Stimulated activated CD4-positive, alpha-beta T cell treated with anti-CD3 and anti-CD28 coated beads, Interleukin-4, amount 100 ng/mL, for 4 hours (primary cell): ENCODE data around the gene RAB3GAP2.
A peak's percentile ranks its signal among the peaks of the same experiment; 100 is the strongest.
"Not testable (repeated sequence)": the region's sequence is repeated elsewhere in the genome, so short reads cannot be mapped to it uniquely, and the experiment has no call there.

Experiments
- DNase-seq, 2 experiments: peaks; one replicate each; pipeline ENCODE4 v3.0.0-alpha.2; 2020

RAB3GAP2 gene, protein sequence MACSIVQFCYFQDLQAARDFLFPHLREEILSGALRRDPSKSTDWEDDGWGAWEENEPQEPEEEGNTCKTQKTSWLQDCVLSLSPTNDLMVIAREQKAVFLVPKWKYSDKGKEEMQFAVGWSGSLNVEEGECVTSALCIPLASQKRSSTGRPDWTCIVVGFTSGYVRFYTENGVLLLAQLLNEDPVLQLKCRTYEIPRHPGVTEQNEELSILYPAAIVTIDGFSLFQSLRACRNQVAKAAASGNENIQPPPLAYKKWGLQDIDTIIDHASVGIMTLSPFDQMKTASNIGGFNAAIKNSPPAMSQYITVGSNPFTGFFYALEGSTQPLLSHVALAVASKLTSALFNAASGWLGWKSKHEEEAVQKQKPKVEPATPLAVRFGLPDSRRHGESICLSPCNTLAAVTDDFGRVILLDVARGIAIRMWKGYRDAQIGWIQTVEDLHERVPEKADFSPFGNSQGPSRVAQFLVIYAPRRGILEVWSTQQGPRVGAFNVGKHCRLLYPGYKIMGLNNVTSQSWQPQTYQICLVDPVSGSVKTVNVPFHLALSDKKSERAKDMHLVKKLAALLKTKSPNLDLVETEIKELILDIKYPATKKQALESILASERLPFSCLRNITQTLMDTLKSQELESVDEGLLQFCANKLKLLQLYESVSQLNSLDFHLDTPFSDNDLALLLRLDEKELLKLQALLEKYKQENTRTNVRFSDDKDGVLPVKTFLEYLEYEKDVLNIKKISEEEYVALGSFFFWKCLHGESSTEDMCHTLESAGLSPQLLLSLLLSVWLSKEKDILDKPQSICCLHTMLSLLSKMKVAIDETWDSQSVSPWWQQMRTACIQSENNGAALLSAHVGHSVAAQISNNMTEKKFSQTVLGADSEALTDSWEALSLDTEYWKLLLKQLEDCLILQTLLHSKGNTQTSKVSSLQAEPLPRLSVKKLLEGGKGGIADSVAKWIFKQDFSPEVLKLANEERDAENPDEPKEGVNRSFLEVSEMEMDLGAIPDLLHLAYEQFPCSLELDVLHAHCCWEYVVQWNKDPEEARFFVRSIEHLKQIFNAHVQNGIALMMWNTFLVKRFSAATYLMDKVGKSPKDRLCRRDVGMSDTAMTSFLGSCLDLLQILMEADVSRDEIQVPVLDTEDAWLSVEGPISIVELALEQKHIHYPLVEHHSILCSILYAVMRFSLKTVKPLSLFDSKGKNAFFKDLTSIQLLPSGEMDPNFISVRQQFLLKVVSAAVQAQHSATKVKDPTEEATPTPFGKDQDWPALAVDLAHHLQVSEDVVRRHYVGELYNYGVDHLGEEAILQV (N-terminal part only)

GRCh38 chr1:220272047-220272840 is at the start of gene RAB3GAP2:
Gene RAB3GAP2, minus strand, starts transcription at chr1:220272453. Its CDS starts 116 bp downstream, at chr1:220272337.
- DNase-seq: peak; percentile 96

DNA sequence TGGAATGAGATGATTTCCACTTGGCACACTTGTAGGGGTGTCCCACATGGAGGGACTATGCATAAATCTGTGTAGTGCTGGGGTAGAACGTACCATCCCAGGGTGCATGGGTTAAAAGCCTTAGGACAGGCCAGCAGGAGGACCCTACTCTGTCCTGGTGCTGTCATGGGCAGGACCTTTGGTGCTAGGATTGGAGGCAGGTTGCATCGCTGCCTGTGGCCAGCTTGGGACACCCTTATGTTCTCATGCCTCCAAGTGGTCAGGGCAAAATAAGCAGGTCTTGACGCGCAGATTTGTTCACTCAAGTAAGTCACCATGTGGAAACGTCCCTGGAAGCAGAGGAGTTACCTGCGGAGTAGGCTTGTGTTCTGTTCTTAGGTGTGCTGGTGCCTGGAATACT is 49.5 kb upstream of the RAB3GAP2 start:
- no peak for DNase-seq

DNA sequence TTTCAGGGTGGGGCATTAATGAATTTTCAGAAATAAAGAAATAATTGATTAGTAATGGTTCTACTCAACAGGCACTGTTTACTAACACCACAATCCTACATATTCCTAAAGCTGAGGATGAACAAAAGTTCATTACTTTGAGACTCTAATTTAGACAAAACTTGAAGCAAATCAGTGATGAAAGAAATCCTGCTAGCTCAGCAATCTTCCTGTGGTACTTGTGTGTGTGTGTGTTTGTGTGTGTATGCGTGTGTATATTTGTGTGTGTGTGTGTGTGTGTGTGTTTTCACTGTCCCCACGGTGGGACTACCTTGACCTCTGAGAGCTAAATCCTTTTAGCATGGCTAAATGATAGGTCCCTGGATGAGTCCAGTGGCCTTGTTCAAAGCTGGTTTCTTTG is 48.5 kb upstream of the RAB3GAP2 start:
- DNase-seq: no peak

DNA sequence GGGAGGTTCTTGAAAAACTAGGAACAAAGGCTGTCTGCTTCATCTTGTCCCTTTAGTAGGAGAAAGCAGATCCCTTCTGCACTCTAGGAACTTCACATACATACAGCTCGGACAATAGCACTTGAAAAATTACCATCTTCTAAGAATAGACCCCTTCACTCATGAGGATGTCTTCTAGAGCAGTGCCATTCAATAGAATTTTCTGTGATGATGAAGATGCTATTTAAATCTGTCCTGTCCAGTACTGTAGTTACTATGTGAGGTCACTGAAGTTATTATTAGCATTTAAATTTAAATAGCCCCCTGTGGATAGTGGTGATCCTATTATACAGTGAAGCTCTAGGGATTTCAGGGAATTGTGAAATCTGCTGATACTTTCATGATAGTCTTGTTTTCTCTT is 46.4 kb upstream of the RAB3GAP2 start:
- no peak for DNase-seq

- no peak for DNase-seq
These were observed 44.9 kb upstream of the RAB3GAP2 start for GRCh38 chr1:220317161-220317560.

GRCh38 chr1:220316305-220316704 is 44.1 kb upstream of the RAB3GAP2 start:
- no peak for DNase-seq

DNA sequence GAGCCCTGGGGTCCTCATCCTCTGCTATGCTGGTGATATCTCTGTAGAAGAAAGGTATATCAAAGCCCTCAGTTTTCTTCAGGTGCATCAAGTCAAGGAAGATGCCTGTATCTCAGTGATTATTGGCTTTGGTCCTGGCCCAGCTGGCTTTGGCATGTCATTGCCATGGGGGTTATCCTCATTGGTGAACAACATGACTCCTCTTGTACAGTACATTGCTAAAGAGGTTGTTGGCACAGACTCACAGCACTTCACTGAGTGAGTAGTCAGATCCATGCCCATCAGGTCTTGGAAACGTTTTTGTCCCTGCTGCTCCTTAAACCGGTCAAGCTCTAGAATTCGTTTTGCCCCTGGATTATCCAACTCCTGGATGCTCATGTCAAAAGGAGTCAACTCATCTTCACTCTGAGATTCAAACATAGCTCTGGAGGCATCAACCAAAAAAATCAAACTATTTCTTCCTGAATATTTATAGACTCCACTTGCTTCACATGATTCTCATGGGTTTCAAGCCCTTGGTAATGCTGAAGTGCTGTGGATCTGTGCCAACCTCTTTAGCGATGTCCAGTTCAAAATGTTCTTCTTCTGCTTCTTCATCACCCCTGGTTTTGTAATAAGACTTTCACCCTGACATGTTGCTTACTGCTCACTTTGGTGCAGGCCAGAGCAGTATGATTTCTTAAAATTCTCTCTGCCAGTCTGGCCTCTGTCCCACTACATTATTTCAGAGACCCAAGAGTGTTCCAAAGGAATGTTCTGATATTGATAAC is 43.0 kb upstream of the RAB3GAP2 start:
- DNase-seq: no peak

DNA sequence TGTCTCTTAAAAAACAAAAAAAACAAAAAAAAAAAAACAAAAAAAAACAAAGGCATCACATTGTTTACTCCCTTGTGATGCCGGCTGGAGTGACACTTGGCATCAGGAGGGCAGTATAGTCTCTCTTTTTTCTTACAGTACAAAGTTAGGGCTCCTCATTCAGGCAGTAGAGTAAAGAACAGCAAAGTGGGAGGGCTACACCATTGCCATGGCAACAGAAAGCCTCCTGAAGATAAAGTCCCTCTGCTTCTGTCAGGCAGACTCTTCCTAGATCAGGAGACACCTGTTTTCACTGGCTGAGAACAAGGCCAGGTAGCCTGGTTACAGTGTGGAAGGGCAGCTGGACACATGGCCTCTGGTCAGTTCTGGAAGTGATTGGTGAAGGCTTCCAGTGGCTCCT is 41.3 kb upstream of the RAB3GAP2 start:
- no peak for DNase-seq

- not testable (repeated sequence) for DNase-seq
These were observed 37.9 kb upstream of the RAB3GAP2 start for GRCh38 chr1:220310147-220310546.

DNA sequence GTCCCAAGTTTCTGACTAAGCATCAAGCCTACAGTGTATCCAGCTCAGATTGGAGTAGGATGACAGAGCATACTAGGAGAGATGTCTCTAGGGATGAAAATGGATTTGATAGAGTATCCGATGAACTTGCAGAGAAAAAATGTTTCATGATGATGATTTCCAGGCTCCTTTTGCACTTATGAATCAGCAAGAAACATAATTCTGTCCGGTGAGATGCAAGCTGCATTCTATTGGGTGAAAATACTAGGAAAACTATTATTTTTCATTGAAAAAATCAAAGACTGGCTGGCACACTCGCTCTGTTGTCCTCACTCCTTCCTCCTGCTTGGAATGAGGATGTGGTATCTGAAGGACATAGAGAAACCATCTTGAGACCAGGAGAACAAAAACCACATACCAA is 35.4 kb upstream of the RAB3GAP2 start:
- no peak for DNase-seq

DNA sequence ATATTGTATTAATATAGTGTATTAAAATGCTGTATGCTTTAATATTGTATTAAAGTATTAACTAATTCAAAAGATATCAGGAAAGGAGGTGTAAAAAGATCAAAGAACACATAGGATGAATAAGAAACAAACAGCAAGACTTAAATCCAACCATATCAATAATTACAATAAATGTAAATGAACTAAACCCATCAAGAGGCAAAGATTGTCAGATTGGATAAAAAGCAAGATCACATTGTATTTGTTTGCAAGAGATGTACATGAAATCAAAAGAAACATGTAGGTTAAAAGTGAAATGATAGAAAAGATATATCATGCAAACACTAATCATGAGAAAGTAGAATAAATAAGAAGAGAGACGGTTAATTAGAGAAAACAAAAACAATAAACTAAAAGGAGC is 34.1 kb upstream of the RAB3GAP2 start:
- no peak for DNase-seq

DNA sequence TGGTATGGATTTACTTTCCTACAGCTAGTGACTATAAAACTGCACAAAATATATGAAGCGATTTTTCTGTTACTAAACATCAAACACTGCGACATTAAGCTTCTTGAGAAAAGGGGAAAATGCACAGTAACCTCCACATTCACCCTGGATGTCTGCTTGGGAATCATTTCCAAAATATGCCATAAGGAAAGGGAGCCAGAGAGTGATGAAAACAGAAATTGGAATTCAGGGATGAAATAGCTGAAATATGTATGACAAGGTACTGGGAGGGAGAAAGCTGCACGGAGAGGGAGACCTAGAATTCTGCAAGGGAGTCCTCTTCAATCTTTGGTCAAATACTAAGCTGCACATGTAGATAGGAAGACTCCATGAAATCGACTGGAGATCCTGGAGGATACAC is 31.6 kb upstream of the RAB3GAP2 start:
- DNase-seq: no peak

GRCh38 chr1:220301630-220302029 is 29.4 kb upstream of the RAB3GAP2 start:
- DNase-seq: no peak

GRCh38 chr1:220300442-220301121 is 28.3 kb upstream of the RAB3GAP2 start:
- DNase-seq: no peak

DNA sequence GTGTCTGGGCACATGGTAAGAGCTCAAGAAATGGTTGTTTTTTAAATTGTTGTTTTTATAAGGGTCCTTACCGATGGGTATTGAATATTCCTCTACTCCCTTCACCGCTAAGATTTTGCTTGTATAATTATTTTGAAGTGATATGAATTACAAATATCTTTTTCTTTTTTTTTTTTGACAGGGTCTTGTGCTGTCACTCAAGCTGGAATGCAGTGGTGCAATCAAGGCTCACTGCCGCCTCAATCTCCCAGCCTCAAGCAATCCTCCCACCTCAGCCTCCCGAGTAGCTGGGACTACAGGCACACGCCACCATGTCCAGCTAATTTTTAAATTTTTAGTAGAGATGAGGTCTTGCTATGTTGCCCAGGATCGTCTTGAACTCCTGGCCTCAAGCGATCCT is 27.1 kb upstream of the RAB3GAP2 start:
- DNase-seq: no peak

DNA sequence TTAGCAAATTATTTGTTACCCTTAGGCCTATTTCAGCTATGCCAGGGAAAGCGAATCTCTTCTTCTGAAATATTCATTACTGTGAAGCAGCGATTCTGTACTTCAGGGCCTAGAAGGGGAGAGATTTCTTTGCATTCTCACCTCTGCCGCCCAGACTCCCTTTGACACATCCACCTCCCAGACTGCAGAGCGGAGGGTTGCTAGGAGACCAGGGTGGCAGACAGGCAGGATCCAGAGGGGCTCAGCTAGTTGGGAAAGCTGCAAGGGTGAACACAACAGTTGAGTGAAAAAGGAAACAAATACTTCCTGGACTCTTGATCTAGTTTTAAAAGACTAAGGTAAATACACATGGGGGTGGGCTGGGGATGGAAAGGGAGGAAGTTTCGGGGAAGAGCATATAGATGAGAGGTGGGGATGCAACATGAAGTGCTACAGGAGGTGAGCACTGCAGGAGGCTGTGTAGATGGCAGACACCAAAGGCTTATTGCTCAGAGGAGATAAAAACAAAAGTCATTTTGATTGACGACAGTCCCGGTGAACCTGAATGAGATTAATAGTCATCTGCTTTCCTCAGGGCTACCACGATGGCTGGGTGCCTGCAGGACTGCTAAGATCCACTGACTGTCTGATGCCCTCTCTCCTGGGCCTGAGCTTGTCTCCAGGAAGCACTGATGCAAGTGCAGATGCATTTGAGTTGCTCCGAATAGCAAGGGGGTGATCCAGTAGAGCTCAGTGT is 26.4 kb upstream of the RAB3GAP2 start:
- DNase-seq: no peak

DNA sequence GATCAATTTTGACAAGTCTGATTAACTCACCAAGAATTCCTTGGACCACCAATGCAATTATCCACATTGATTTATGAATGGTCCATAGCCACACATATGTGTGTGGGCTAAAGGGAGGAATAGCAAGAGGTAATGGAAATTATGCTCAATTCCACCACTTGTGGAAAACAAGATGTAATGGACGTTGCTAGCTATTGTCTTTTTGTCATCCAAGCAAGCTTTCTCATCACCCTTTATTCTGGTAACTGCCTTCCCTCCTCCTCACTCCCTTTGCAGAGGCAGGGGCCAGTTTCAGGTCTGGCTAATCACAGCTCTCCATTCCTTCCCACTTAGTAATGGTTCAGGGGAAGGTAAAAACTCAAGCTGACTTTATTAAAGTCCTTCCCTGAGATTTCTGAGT is 24.7 kb upstream of the RAB3GAP2 start:
- no peak for DNase-seq

DNA sequence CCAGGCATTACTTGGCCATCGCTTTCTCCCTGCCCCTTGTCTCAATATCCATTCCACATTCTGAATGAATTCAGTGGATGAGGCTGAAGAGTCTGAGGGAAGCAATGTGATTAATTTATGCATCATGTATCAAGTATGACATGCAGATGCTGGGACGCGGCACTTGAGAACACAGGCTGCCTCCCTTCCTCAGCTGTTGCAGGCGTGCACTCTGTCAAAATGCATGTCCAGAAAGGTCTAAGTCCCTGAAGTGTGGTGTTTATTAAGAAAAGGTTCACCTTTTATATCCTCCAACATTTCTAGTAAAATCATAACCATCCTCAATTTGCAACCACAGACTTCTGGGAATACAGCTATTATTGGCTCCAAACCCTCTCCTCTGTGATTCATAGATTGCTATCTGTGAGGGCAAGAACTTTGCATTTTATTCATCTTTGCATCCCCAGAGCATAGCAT is 22.6 kb upstream of the RAB3GAP2 start:
- no peak for DNase-seq

GRCh38 chr1:220291580-220291979 is 19.3 kb upstream of the RAB3GAP2 start:
- DNase-seq: no peak
